Transverse colon (tissue), 3 donors: ENCODE results near the gene CNTN5.

Experiments used
- CTCF ChIP-seq, 5 experiments: fragments of 200-600 bp in 3 of 5; fragments of 450-650 bp in 2 of 5; sonication (generic) in 3 of 5; IDR thresholded peaks; 1 replicate in 2 of 5; 2 replicates in 3 of 5; pipeline ENCODE4 v1.5.1; 2016 to 2017; ENCODE audit warnings: antibody characterized with exemption in 5 of 5, inconsistent platforms in 3 of 5, mild to moderate bottlenecking in 2 of 5, moderate library complexity in 1 of 5
- POLR2A ChIP-seq: fragments of 450-650 bp; IDR thresholded peaks from one replicate; pipeline ENCODE4 v1.6.1; 2016; ENCODE audit warnings: antibody characterized with exemption, mild to moderate bottlenecking, moderate library complexity

- TF ChIP-seq CTCF (IDR thresholded peaks at IDR 0.05) (no peak), POLR2A (no peak)
These were observed 752.9 kb downstream of the CNTN5 start for GRCh38 chr11:99773646-99774045.
